Aorta (tissue), 5 donors: Measurements from ENCODE around the gene C17orf107. TPM values are rescaled to one million over a fixed set of nuclear protein-coding genes. Genes with fewer than 3 reads are reported as not detected.

Experiments
- ATAC-seq: fragments of 200-7000 bp; cut with Tn5 transposase; one replicate; pipeline ENCODE4 v1.9.1; 2022; ENCODE audit warnings: moderate library complexity; ENCODE audit not compliant: low FRiP score
- DNase-seq, 2 donors: peaks; one replicate each; pipeline ENCODE4 v3.0.0-alpha.2; 2020
- H3K27ac ChIP-seq, 2 donors: one replicate each; pipeline ENCODE4 v1.5.1; 2013; ENCODE audit warnings: low read length in 2 of 2, mild to moderate bottlenecking in 2 of 2, moderate library complexity in 2 of 2, control low read depth in 1 of 2, inconsistent platforms in 1 of 2, low read depth in 1 of 2
- H3K27me3 ChIP-seq, 2 donors: one replicate each; pipeline ENCODE4 v1.6.1; 2013; ENCODE audit warnings: control low read depth in 1 of 2, low read length in 1 of 2, mild to moderate bottlenecking in 1 of 2, moderate library complexity in 1 of 2; ENCODE audit not compliant: insufficient read depth in 2 of 2, control insufficient read depth in 1 of 2
- H3K36me3 ChIP-seq, 2 donors: one replicate each; pipeline ENCODE4 v1.6.1; 2013; ENCODE audit warnings: control low read depth in 1 of 2, low read length in 1 of 2, mild to moderate bottlenecking in 1 of 2; ENCODE audit not compliant: insufficient read depth in 2 of 2, control insufficient read depth in 1 of 2
- H3K4me1 ChIP-seq, 2 donors: one replicate each; pipeline ENCODE4 v1.6.1; 2013; ENCODE audit warnings: low read length in 2 of 2, control low read depth in 1 of 2, mild to moderate bottlenecking in 1 of 2, moderate library complexity in 1 of 2; ENCODE audit not compliant: insufficient read depth in 2 of 2, control insufficient read depth in 1 of 2
- H3K4me3 ChIP-seq, 2 donors: one replicate each; pipeline ENCODE4 v1.5.1; 2013; ENCODE audit warnings: low read length in 2 of 2, control low read depth in 1 of 2, mild to moderate bottlenecking in 1 of 2
- H3K9me3 ChIP-seq: one replicate; pipeline ENCODE4 v1.6.1; 2013; ENCODE audit warnings: mild to moderate bottlenecking, low read length; ENCODE audit not compliant: control insufficient read depth
- WGBS, 2 donors: extraction: QIAGEN DNeasy Blood & Tissue Kit; methylation state at CpG; one replicate each; pipeline ENCODE4 v1.1.7; 2013; 5-methylcytosine and 5-hydroxymethylcytosine counted together
- intact Hi-C, 2 donors: fragments of 100-400 bp; cut with DNase I; formaldehyde crosslinking; loops; one replicate each; pipeline versions ENCODE4 v1.14.2 to v1.15.0; 2022
- polyA plus RNA-seq, 2 donors: library from polyadenylated mRNA; stranded (reverse); fragments of 200-250 nt; gene quantifications; one replicate each; pipeline ENCODE4 v1.2.3, GENCODE V29; 2013
- total RNA-seq, 2 donors: library from RNA; stranded (reverse); fragmentation: NEBNext Ultra II Directional; extraction: Animal tissue kit (Norgen Biotek cat#: 25700); gene quantifications; one replicate each; pipeline ENCODE4 v1.2.1, GENCODE V29; 2021
- donor health status: healthy with polysubstance abuse.
- donor health status: Bipolar disorder and iron deficiency.
- donor health status: DM: no; HTN: no; CAD: no.
- donor health status: DM: no; HTN: no; CAD: no.
- donor health status: DM: yes; HTN: yes; CAD: no.

The C17orf107 gene
- total and polyA plus RNA-seq, 4 donors = 0.49 to 2.9 (median 1.8) TPM

DNA sequence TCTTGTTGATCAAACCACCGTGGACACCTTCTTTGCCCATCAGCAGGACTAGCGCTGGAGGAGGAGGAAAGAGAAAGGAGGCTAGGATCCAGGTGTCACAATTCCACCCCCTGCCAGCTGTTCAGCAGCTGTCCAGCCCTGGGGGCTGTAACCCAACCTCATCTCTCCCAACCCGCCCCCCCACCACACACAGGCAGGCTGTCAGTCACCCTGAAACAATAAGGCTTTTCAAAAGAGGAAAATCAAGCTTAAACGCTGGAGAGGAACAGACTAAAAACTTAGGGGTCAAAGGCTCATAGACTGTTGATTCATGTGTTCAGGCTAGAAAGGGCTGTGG, 46.6 kb downstream of the C17orf107 start:
- H3K4me1 ChIP-seq = no peaks in the 10 kb centered on the region
- DNase-seq (no peak), ATAC-seq (no peak)
- intact Hi-C loops = loop anchor here in 1 of 2 donors (5.0 kb wide), 1 partner anchor 51 kb away; the partner anchor contains the start of genes INCA1 and KIF1C
- WGBS, 2 donors = 31 to 37% methylated on average over 4 of the region's 4 CpGs
- peaks cover 0 to 2% of the 10 kb centered on the region in 2 donors for H3K27me3 ChIP-seq
- H3K36me3 ChIP-seq = no peaks in the 10 kb centered on the region
- no peaks in the 10 kb centered on the region for H3K9me3 ChIP-seq
- peak overlapping the region in 1 of 2 donors; percentile 72 for H3K4me3 ChIP-seq
- H3K27ac ChIP-seq = peak overlapping the region in 1 of 2 donors; percentile 16

DNA sequence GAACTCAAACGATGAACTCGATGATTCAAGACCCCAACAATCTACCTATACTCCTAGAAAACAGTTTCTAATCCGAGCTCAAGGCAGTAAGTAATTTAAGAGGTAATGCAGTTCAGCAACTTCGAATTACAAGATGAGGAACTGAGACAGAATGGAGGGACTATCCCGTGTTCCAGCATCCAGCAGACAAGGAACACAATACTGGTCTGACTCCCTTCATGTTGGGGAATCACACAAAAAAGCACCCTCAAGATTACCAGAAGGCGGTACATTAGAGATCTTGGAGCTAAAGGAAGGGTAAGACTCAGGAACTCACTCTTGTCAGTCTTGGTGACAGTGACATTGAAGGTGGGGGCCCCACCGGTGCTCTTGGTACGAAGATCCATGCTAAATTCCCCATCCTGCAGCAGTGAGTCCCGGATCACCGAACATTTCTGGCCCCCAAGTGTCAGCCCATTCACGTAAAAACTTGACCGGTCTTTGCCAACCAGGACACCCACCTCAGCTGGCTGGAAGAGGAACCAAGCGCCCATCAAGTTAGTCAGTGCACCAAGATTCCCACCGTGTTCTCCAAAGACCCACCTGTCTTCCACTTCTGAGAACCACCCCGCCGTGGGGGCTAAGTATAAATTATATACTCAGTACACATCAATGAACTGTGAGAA, 47.1 kb downstream of the C17orf107 start:
- Histone ChIP-seq H3K27me3 (peaks cover 0 to 2% of the 10 kb centered on the region in 2 donors), H3K27ac (peak overlapping the region in 1 of 2 donors; percentile 5), H3K36me3 (no peaks in the 10 kb centered on the region), H3K4me1 (no peaks in the 10 kb centered on the region), H3K4me3 (peak overlapping the region; percentile 72 to 92), H3K9me3 (no peaks in the 10 kb centered on the region)
- ATAC-seq = no peak
- WGBS, 2 donors = 25 to 31% methylated on average over 16 of the region's 16 CpGs
- intact Hi-C loops = loop anchor here in 1 of 2 donors (5.0 kb wide), 1 partner anchor 51 kb away; the partner anchor contains the start of genes INCA1 and KIF1C
- DNase-seq = no peak

DNA sequence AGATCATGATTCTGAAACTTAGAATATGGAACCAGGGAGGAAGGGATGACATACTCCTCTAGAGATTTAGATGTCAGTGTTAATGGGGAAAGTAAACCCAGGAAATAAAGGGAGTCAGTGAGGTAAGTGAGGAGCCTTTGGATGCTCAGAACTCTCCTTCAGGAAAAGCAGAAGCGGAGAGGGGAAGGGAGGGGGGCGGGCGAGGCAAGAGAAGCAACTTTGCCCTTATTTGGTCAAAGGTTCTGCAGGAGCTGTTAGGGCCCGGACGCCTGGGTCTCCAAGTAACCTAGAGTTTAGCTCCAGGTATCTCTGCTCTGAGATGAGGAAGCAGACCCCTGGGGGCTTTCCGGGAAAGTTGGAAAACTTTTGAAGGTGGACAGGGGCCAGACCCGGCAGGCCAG, 47.7 kb downstream of the C17orf107 start:
- no peaks in the 10 kb centered on the region for H3K4me1 ChIP-seq

DNA sequence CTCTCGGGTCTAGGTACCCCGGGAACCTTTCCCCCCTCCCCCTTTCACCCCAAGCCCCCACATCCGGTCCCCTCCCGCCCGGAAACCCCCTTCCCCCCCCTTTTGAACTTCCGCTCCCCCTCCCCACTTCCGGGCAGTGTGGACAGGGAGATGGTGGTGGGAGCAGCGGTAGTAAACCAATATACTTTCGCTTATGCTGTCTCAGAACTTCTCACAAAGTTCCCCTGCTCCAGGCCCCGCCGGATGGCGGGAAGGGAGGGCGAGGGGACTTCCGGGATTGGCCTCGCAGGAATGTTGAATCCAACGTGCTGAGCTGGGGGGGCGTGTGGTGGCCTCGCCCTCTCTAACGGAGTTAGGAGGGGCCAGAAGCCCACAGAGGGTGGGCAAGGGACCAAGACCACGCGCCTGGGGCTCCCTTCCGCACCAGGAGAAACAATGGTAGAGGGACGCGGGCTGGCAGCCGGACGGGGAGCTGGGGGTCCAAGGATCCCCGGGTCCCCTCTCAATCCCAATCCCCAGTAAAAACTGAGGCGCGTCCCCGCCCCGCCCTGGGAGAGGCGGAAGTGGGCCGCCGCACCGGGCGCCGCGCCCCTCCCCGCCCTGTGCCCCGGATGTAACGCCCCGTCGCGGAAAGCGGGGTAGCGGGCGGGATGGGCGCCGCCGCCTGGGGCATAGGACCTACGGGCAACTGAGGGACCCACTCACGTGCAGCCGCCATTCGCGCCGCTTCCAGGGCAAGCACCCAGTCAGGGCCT, 48.3 kb downstream of the C17orf107 start:
- intact Hi-C loops = loop anchor here in 1 of 2 donors (5.0 kb wide), 1 partner anchor 50 kb away; the partner anchor contains the start of genes INCA1 and KIF1C
- DNase-seq = peak; percentile 82 to 90
- WGBS, 2 donors = 0 to 1% methylated on average over 50 to 56 of the region's 56 CpGs

More for the DNA sequence above, 47.7 kb downstream of the C17orf107 start:
- peak overlapping the region; percentile 30 to 57 for H3K27ac ChIP-seq
- H3K36me3 ChIP-seq = no peaks in the 10 kb centered on the region
- peak overlapping the region; percentile 72 to 92 for H3K4me3 ChIP-seq
- no peak for ATAC-seq
- peaks cover 0 to 2% of the 10 kb centered on the region in 2 donors for H3K27me3 ChIP-seq
- WGBS, 2 donors = 0% methylated on average over 7 of the region's 7 CpGs
- H3K9me3 ChIP-seq = no peaks in the 10 kb centered on the region
- peak in 1 of 2 donors; percentile 56 for DNase-seq
- intact Hi-C loops = loop anchor here in 1 of 2 donors (5.0 kb wide), 1 partner anchor 50 kb away; the partner anchor contains the start of genes INCA1 and KIF1C

DNA sequence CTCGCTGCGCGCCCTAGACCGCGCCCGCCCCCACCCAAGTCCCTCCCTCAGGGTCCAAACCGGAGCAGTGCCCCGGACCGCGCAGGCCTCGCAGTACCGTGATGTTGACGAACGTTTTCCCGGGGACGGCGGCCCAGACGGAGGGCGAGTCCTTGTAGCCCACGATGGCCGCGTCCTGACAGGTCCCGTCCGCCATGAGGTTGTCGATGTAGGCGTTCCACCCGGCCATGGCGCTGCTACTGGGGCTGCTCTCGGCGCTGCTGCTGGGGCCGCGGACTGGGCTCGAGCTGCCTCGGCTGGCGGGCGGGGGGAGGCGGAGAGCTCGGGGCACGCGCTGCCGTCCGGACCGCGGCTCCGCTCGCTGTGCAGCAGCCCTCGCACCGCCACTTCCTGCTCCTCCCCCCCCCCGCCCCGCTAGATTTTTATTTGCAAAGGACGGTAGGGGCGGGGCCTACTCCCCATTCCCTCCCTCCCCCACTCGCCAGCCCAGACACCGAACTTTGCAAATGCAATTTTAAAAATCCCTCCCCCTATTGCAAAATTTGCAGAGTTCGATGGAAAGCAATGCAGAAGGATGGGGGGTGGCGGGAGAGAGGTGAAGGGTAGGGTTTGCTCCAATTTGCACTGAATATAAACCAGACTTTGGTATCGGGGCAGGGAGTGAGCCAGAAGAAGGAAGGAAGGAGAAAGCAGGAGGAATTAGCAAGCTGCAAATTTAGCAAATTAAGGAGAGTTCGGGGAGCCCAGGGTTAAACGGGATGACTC, 49.0 kb downstream of the C17orf107 start, which contains the start of gene PFN1:
PFN1 (minus strand) TSS at position 365 of the 765 bp plus-strand sequence; CDS start at position 229, 136 bp downstream.
- Histone ChIP-seq H3K4me1 (no peaks in the 10 kb centered on the region), H3K36me3 (no peaks in the 10 kb centered on the region)

More for the DNA sequence above, 48.3 kb downstream of the C17orf107 start:
- Histone ChIP-seq H3K27me3 (peaks cover 0 to 2% of the 10 kb centered on the region in 2 donors), H3K4me3 (peak overlapping the region; percentile 72 to 92), H3K27ac (peak overlapping the region; percentile 57 to 96), H3K9me3 (no peaks in the 10 kb centered on the region), H3K4me1 (no peaks in the 10 kb centered on the region), H3K36me3 (no peaks in the 10 kb centered on the region)
- ATAC-seq = peak; percentile 62

DNA sequence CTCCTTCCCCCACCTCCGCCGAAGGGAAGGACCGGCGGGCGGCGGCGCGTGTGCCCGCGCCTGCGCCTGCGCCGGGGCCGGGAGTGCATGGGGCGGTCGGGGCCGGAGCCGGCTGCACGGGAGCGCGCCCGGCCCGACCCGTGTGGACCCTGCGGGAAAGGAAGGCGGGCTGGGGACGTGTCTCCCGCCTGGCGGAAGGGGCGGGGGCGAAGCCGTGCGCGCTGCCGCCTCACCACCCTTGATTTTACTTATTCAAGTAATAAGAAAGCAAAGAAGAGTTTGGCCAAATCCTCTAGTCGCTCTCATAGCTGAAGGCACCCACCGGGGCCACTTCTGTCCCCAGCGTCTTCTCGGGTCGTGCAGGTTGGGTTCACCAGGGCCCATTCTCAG, 49.6 kb downstream of the C17orf107 start:
- 0% methylated on average over 20 to 40 of the region's 40 CpGs for WGBS, 2 donors
- H3K9me3 ChIP-seq = no peaks in the 10 kb centered on the region
- H3K27me3 ChIP-seq = peaks cover 0 to 2% of the 10 kb centered on the region in 2 donors
- intact Hi-C loops = loop anchor here in 1 of 2 donors (1.0 to 5.0 kb wide), 2 partner anchors 18 to 48 kb away; partner anchors contain the start of genes INCA1, KIF1C and SPAG7
- peak overlapping the region; percentile 72 to 75 for H3K4me3 ChIP-seq
- DNase-seq (peak; percentile 91 to 94), ATAC-seq (peak; percentile 90)
- no peaks in the 10 kb centered on the region for H3K4me1 ChIP-seq
- peak overlapping the region in 1 of 2 donors; percentile 89 for H3K27ac ChIP-seq
- H3K36me3 ChIP-seq = no peaks in the 10 kb centered on the region

More for the DNA sequence above, 49.0 kb downstream of the C17orf107 start, which contains the start of gene PFN1:
- peak; percentile 88 for ATAC-seq
- WGBS, 2 donors = 0 to 1% methylated on average over 58 to 59 of the region's 59 CpGs
- H3K27ac ChIP-seq = peak within 1 kb of the TSS; percentile 83 to 96
- no peaks in the 10 kb centered on the region for H3K9me3 ChIP-seq
- H3K4me3 ChIP-seq = peak within 1 kb of the TSS; percentile 72 to 92
- peaks cover 0 to 2% of the 10 kb centered on the region in 2 donors for H3K27me3 ChIP-seq
- peak; percentile 95 to 96 for DNase-seq
- intact Hi-C loops = loop anchor here in 1 of 2 donors (5.0 kb wide), 1 partner anchor 49 kb away; the partner anchor contains the start of genes INCA1 and KIF1C

DNA sequence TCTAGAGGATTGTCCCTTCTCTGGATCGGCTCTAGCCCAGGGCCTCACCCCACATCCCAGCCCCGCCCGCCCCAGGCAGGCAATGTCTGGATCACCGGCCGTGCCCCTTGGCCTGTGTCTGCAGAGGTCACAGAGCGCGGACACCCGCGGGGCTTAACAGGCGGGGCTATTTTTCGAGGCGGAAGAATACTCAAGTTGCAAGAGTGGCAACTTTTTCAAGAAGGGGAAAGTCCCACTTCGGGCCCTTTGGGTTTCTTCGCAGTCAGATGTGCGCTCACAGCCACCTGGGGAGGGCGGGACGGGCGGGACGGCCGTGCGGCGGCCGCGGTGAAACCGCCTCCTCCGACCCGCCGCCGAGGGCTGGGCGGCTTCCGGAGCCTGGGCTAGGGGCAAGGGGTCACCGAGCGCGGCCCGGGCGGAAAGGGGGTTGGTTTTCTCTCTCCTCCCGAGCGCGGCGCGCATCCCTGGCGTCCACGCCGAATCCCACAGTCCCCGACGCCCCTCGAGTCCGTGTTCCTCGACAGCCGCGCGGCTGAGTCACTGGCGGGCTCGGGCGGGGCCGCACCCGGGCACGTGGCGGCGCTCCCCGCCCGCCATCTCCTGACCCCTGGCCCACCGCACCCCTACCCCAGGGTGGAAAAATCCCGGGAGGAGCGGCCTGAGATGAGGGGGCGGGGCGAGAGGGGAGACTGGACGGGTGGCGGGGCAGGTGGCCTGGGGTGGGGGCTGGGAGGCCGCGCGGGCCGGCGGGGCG, 50.2 kb downstream of the C17orf107 start:
- no peaks in the 10 kb centered on the region for H3K36me3 ChIP-seq
- H3K27ac ChIP-seq = peak overlapping the region; percentile 83 to 89
- H3K4me1 ChIP-seq = no peaks in the 10 kb centered on the region
- H3K27me3 ChIP-seq = peaks cover 0 to 2% of the 10 kb centered on the region in 2 donors
- WGBS, 2 donors = 1% methylated on average over 65 to 75 of the region's 75 CpGs
- intact Hi-C loops = loop anchor here in 1 of 2 donors (1.0 to 5.0 kb wide), 2 partner anchors 18 to 48 kb away; partner anchors contain the start of genes INCA1, KIF1C and SPAG7
- H3K9me3 ChIP-seq = no peaks in the 10 kb centered on the region
- H3K4me3 ChIP-seq = peak overlapping the region; percentile 72 to 75
- peak; percentile 85 to 92 for DNase-seq
- peak; percentile 24 for ATAC-seq
